WTC11 (cell line): ENCODE data around the gene SLCO4C1. TPM values are rescaled to one million over a fixed set of nuclear protein-coding genes. Genes with fewer than 3 reads are reported as not detected.

Experiments used
- ATAC-seq: fragments of 200-7000 bp; cut with Tn5 transposase; 2 replicates; pipeline ENCODE4 v1.10.0; 2021; ENCODE audit warnings: mild to moderate bottlenecking, moderate library complexity
- CTCF ChIA-PET: fragments of 300-600 bp; sonication (Branson Sonifier 250); formaldehyde crosslinking; loops from one replicate; lab custom pipeline; 2021; ENCODE audit warnings: antibody characterized with exemption; lab: Charles Lee
- POLR2A ChIA-PET: fragments of 350-600 bp; sonication (Branson Sonifier 250); formaldehyde crosslinking; loops from one replicate; lab custom pipeline; 2021; ENCODE audit warnings: antibody characterized with exemption; lab: Charles Lee
- DNase-seq: peaks from one replicate; pipeline ENCODE4 v3.0.0; 2021; ENCODE audit warnings: low spot score
- H3K27ac Mint-ChIP-seq: 2 replicates; pipeline ENCODE4 v1.8.0; 2021; ENCODE audit warnings: mixed read lengths
- H3K27me3 Mint-ChIP-seq: 2 replicates; pipeline ENCODE4 v1.8.0; 2021; ENCODE audit warnings: low read depth, mild to moderate bottlenecking, moderate library complexity, mixed read lengths
- H3K36me3 Mint-ChIP-seq: 2 replicates; pipeline ENCODE4 v1.8.0; 2021; ENCODE audit warnings: mixed read lengths
- H3K4me1 Mint-ChIP-seq: 2 replicates; pipeline ENCODE4 v1.8.0; 2022; ENCODE audit warnings: mixed read lengths
- H3K4me3 Mint-ChIP-seq: 2 replicates; pipeline ENCODE4 v1.8.0; 2021; ENCODE audit warnings: mild to moderate bottlenecking, moderate library complexity, mixed read lengths
- H3K9me3 Mint-ChIP-seq: 2 replicates; pipeline ENCODE4 v1.8.0; 2021; ENCODE audit warnings: mixed read lengths
- E2F5 ChIP-seq: sonication (generic); formaldehyde crosslinking; IDR thresholded peaks from 2 replicates; pipeline ENCODE4 v1.8.1; 2022; ENCODE audit warnings: mild to moderate bottlenecking, moderate library complexity, missing genetic modification reagents
- ELF4 ChIP-seq: sonication (generic); formaldehyde crosslinking; IDR thresholded peaks from 2 replicates; pipeline ENCODE4 v1.8.1; 2022; ENCODE audit warnings: low read depth, mild to moderate bottlenecking, moderate library complexity, missing genetic modification reagents
- ESRRA ChIP-seq: sonication (generic); formaldehyde crosslinking; IDR thresholded peaks from 2 replicates; pipeline ENCODE4 v1.8.1; 2022; ENCODE audit warnings: mild to moderate bottlenecking, missing genetic modification reagents, borderline replicate concordance
- ETV6 ChIP-seq: sonication (generic); formaldehyde crosslinking; IDR thresholded peaks from 2 replicates; pipeline ENCODE4 v1.8.1; 2022; ENCODE audit warnings: mild to moderate bottlenecking, missing genetic modification reagents
- HMGA2 ChIP-seq: fragments of 250-450 bp; sonication (Bioruptor Pico); IDR thresholded peaks from 2 replicates; pipeline ENCODE4 v1.4.0; 2021; ENCODE audit warnings: mild to moderate bottlenecking, moderate library complexity
- MYBL2 ChIP-seq: sonication (generic); formaldehyde crosslinking; IDR thresholded peaks from 2 replicates; pipeline ENCODE4 v1.8.1; 2023; ENCODE audit warnings: mild to moderate bottlenecking, moderate library complexity, missing genetic modification reagents
- NFATC4 ChIP-seq: fragments of 250-450 bp; sonication (Bioruptor Pico); IDR thresholded peaks from 2 replicates; pipeline ENCODE4 v1.9.0; 2021; ENCODE audit warnings: mild to moderate bottlenecking
- NFYB ChIP-seq: sonication (generic); formaldehyde crosslinking; conservative IDR thresholded peaks from 2 replicates; pipeline ENCODE4 v1.8.0; 2022; ENCODE audit warnings: low read depth, missing genetic modification reagents
- OVOL2 ChIP-seq: fragments of 250-450 bp; sonication (Bioruptor Pico); IDR thresholded peaks from 2 replicates; pipeline ENCODE4 v1.9.0; 2021; ENCODE audit warnings: mild to moderate bottlenecking, borderline replicate concordance
- PRRX2 ChIP-seq: fragments of 250-450 bp; sonication (Bioruptor Pico); IDR thresholded peaks from 2 replicates; pipeline ENCODE4 v1.8.0; 2021; ENCODE audit warnings: mild to moderate bottlenecking
- SOX15 ChIP-seq: fragments of 250-450 bp; sonication (Bioruptor Pico); IDR thresholded peaks from 2 replicates; pipeline ENCODE4 v1.9.0; 2021; ENCODE audit warnings: mild to moderate bottlenecking
- USF2 ChIP-seq: sonication (generic); formaldehyde crosslinking; IDR thresholded peaks from 2 replicates; pipeline ENCODE4 v1.8.1; 2023; ENCODE audit warnings: mild to moderate bottlenecking, missing genetic modification reagents, moderate library complexity
- ZNF121 ChIP-seq: sonication (generic); formaldehyde crosslinking; IDR thresholded peaks from 2 replicates; pipeline ENCODE4 v1.8.0; 2023; ENCODE audit warnings: missing genetic modification reagents
- ZNF232 ChIP-seq: sonication (generic); formaldehyde crosslinking; IDR thresholded peaks from 2 replicates; pipeline ENCODE4 v1.8.0; 2022; ENCODE audit warnings: mild to moderate bottlenecking, missing genetic modification reagents
- ZNF512 ChIP-seq: sonication (generic); formaldehyde crosslinking; IDR thresholded peaks from 2 replicates; pipeline ENCODE4 v1.8.1; 2022; ENCODE audit warnings: missing genetic modification reagents, borderline replicate concordance
- ZSCAN18 ChIP-seq: fragments of 250-450 bp; sonication (Bioruptor Pico); IDR thresholded peaks from 2 replicates; pipeline ENCODE4 v2.1.2; 2022; ENCODE audit warnings: mild to moderate bottlenecking, moderate library complexity
- total RNA-seq: library from RNA; stranded (reverse); gene quantifications from 3 replicates; pipeline ENCODE4 v1.2.3, GENCODE V29; 2021
- TF ChIP-seq, protein P1 (sequence below): sonication (generic); formaldehyde crosslinking; IDR thresholded peaks from 2 replicates; pipeline ENCODE4 v1.8.0; 2022; ENCODE audit warnings: missing genetic modification reagents

SLCO4C1 gene
- total RNA-seq, 1 experiment from 2014 or later = 5.4 TPM

GRCh38 chr5:102278231-102278630 is 17.9 kb downstream of the SLCO4C1 start (continued):
- TF ChIP-seq E2F5 (CRISPR knock-in tag) (no peak), ZNF232 (CRISPR knock-in tag) (no peak), OVOL2 (CRISPR knock-in tag) (no peak), ZNF121 (CRISPR knock-in tag) (no peak), ELF4 (CRISPR knock-in tag) (no peak), SOX15 (CRISPR knock-in tag) (no peak), USF2 (CRISPR knock-in tag) (no peak), ETV6 (CRISPR knock-in tag) (no peak), MYBL2 (CRISPR knock-in tag) (no peak), NFYB (no peak)

- no peak for ATAC-seq
- CTCF ChIA-PET = interaction anchor here (1.0 kb wide), 1 partner anchor 19 kb away, joined by 3 read pairs; the partner anchor contains the start of gene SLCO4C1
These were observed 18.9 kb downstream of the SLCO4C1 start for GRCh38 chr5:102277144-102277543.

More at GRCh38 chr5:102277144-102277543, 18.9 kb downstream of the SLCO4C1 start:
- no peaks in the 10 kb centered on the region for H3K4me1 Mint-ChIP-seq
- no peaks in the 10 kb centered on the region for H3K27me3 Mint-ChIP-seq
- POLR2A ChIA-PET = no interaction called here
- H3K27ac Mint-ChIP-seq = no peak overlapping the region
- no peaks in the 10 kb centered on the region for H3K36me3 Mint-ChIP-seq
- H3K4me3 Mint-ChIP-seq = no peak overlapping the region
- no peaks in the 10 kb centered on the region for H3K9me3 Mint-ChIP-seq
- DNase-seq = no peak
- TF ChIP-seq HMGA2 (CRISPR knock-in tag) = no peak
- no peak for TF ChIP-seq ZNF512 (CRISPR knock-in tag)
- TF ChIP-seq ESRRA = no peak
- TF ChIP-seq ZSCAN18 (CRISPR knock-in tag) = no peak
- TF ChIP-seq NFATC4 (CRISPR knock-in tag) = no peak
- TF ChIP-seq, protein P1, sequence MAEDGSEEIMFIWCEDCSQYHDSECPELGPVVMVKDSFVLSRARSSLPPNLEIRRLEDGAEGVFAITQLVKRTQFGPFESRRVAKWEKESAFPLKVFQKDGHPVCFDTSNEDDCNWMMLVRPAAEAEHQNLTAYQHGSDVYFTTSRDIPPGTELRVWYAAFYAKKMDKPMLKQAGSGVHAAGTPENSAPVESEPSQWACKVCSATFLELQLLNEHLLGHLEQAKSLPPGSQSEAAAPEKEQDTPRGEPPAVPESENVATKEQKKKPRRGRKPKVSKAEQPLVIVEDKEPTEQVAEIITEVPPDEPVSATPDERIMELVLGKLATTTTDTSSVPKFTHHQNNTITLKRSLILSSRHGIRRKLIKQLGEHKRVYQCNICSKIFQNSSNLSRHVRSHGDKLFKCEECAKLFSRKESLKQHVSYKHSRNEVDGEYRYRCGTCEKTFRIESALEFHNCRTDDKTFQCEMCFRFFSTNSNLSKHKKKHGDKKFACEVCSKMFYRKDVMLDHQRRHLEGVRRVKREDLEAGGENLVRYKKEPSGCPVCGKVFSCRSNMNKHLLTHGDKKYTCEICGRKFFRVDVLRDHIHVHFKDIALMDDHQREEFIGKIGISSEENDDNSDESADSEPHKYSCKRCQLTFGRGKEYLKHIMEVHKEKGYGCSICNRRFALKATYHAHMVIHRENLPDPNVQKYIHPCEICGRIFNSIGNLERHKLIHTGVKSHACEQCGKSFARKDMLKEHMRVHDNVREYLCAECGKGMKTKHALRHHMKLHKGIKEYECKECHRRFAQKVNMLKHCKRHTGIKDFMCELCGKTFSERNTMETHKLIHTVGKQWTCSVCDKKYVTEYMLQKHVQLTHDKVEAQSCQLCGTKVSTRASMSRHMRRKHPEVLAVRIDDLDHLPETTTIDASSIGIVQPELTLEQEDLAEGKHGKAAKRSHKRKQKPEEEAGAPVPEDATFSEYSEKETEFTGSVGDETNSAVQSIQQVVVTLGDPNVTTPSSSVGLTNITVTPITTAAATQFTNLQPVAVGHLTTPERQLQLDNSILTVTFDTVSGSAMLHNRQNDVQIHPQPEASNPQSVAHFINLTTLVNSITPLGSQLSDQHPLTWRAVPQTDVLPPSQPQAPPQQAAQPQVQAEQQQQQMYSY = no peak
- no peak for TF ChIP-seq PRRX2 (CRISPR knock-in tag)
